ACC112 (cell line): ENCODE data around the gene ANKS1B.

ENCODE experiments used
- H2AFZ ChIP-seq: fragments of 200-600 bp; sonication (generic); one replicate; pipeline ENCODE4 v1.6.0; 2017; ENCODE audit warnings: antibody characterized with exemption, low read length; ENCODE audit not compliant: unreplicated experiment
- H3K27ac ChIP-seq: fragments of 200-600 bp; sonication (generic); 2 replicates; pipeline ENCODE4 v1.5.1; 2014; ENCODE audit warnings: low read depth, mild to moderate bottlenecking, antibody characterized with exemption, low read length, moderate library complexity
- H3K27me3 ChIP-seq: fragments of 200-600 bp; sonication (generic); 2 replicates; pipeline ENCODE4 v1.6.1; 2014; ENCODE audit warnings: mild to moderate bottlenecking, antibody characterized with exemption, low read length, moderate library complexity, mixed read lengths; ENCODE audit not compliant: insufficient read depth
- H3K36me3 ChIP-seq: fragments of 200-600 bp; sonication (generic); 2 replicates; pipeline ENCODE4 v1.6.1; 2016; ENCODE audit warnings: mild to moderate bottlenecking, antibody characterized with exemption, low read length, moderate library complexity, mixed read lengths; ENCODE audit not compliant: insufficient read depth
- H3K4me1 ChIP-seq: fragments of 200-600 bp; sonication (generic); one replicate; pipeline ENCODE4 v1.6.1; 2016; ENCODE audit warnings: low read length, mixed read lengths; ENCODE audit not compliant: insufficient read depth, unreplicated experiment, control insufficient read depth
- H3K4me3 ChIP-seq: fragments of 200-600 bp; sonication (generic); 2 replicates; pipeline ENCODE4 v1.5.1; 2014; ENCODE audit warnings: mild to moderate bottlenecking, low read depth, low read length
- H3K79me2 ChIP-seq: fragments of 200-600 bp; sonication (generic); one replicate; pipeline ENCODE4 v1.6.0; 2016; ENCODE audit warnings: low read length; ENCODE audit not compliant: control insufficient read depth, unreplicated experiment, insufficient read depth

Gene ANKS1B

GRCh38 chr12:99119943-99120342, 864.8 kb downstream of the ANKS1B start:
- H3K27ac ChIP-seq: no peak overlapping the region
- H2AFZ ChIP-seq: no peak overlapping the region
- no peaks in the 10 kb centered on the region for H3K27me3 ChIP-seq
- no peaks in the 10 kb centered on the region for H3K79me2 ChIP-seq
- no peak overlapping the region for H3K4me3 ChIP-seq
- no peaks in the 10 kb centered on the region for H3K36me3 ChIP-seq
- no peaks in the 10 kb centered on the region for H3K4me1 ChIP-seq

DNA sequence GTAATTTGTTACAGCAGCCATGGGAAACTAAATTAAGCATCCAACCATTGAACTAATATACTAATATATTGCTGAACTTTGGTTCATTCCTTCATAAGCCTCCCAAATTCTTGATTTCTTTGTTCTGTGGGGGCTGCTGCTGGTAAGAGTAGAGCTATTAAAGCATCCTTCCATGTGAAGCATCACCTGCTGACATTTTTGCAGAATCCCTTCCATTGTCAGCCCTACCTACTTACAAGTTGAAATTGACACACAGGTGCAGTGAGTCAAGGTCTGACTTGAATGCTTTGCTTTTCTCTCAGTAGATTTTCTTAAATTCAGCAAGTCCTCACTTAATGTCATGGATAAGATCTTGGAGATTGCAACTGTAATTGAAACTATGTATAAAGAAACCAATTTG, 865.3 kb downstream of the ANKS1B start:
- Histone ChIP-seq H3K27ac (no peak overlapping the region), H3K27me3 (no peaks in the 10 kb centered on the region), H3K4me3 (no peak overlapping the region), H3K4me1 (no peaks in the 10 kb centered on the region), H3K79me2 (no peaks in the 10 kb centered on the region), H2AFZ (no peak overlapping the region), H3K36me3 (no peaks in the 10 kb centered on the region)

- Histone ChIP-seq H3K79me2 (no peaks in the 10 kb centered on the region), H3K27me3 (no peaks in the 10 kb centered on the region), H3K36me3 (no peaks in the 10 kb centered on the region), H3K27ac (no peak overlapping the region), H3K4me1 (no peaks in the 10 kb centered on the region), H3K4me3 (no peak overlapping the region), H2AFZ (no peak overlapping the region)
These were observed 873.1 kb downstream of the ANKS1B start for GRCh38 chr12:99111600-99111999.

GRCh38 chr12:99110868-99111267, 873.9 kb downstream of the ANKS1B start:
- Histone ChIP-seq H3K27ac (no peak overlapping the region), H3K4me3 (no peak overlapping the region), H2AFZ (no peak overlapping the region)

DNA sequence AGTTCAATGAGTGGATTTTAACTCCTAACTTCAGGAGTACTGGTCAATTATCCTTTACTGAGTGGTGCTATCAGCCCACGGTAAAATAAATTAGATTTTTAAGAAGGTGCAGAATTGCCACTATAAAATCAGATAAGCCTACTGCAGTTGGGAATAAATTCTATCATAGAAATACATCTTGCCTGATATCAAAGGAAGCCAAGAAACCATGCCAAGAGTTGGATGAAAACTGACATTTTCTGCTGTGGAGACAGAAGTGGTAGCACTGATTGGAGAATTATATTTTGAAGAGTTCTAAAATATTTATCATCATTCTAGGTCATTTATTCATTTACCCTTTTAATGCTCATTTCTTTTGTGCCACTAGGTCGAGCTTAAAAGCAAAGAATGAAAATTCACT, 874.5 kb downstream of the ANKS1B start:
- Histone ChIP-seq H3K4me3 (no peak overlapping the region), H3K27me3 (no peaks in the 10 kb centered on the region), H2AFZ (no peak overlapping the region), H3K4me1 (no peaks in the 10 kb centered on the region), H3K36me3 (no peaks in the 10 kb centered on the region), H3K27ac (no peak overlapping the region), H3K79me2 (no peaks in the 10 kb centered on the region)

More at GRCh38 chr12:99110868-99111267, 873.9 kb downstream of the ANKS1B start:
- no peaks in the 10 kb centered on the region for H3K36me3 ChIP-seq
- no peaks in the 10 kb centered on the region for H3K79me2 ChIP-seq
- no peaks in the 10 kb centered on the region for H3K4me1 ChIP-seq
- H3K27me3 ChIP-seq: no peaks in the 10 kb centered on the region

- Histone ChIP-seq H3K79me2 (no peaks in the 10 kb centered on the region), H2AFZ (no peak overlapping the region), H3K27ac (no peak overlapping the region), H3K27me3 (no peaks in the 10 kb centered on the region), H3K36me3 (no peaks in the 10 kb centered on the region), H3K4me1 (no peaks in the 10 kb centered on the region), H3K4me3 (no peak overlapping the region)
These were observed 875.8 kb downstream of the ANKS1B start for GRCh38 chr12:99108924-99109323.

- H3K36me3 ChIP-seq: no peaks in the 10 kb centered on the region
- H3K79me2 ChIP-seq: no peaks in the 10 kb centered on the region
- no peak overlapping the region for H3K4me3 ChIP-seq
- H2AFZ ChIP-seq: no peak overlapping the region
- no peaks in the 10 kb centered on the region for H3K27me3 ChIP-seq
- H3K4me1 ChIP-seq: no peaks in the 10 kb centered on the region
- H3K27ac ChIP-seq: no peak overlapping the region
These were observed 885.0 kb downstream of the ANKS1B start for GRCh38 chr12:99099786-99100185.

DNA sequence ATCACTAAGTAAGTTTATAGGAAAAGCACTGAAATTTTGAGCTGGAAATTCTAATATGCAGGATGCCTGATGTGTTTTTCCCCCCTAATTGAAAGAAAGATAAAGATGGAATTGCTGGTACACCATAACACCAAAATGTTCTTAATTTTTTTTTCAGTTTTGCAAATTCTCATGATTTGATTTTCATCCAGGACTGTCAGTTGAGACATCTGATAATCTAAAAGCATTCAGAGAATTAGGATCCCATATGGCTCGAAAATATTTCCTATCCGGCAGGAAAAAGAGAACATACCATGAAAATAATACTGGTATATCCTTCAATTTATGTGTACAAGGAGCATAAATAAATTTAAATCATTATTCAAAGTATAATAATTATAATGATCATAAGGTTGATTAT, 887.6 kb downstream of the ANKS1B start:
- H3K27ac ChIP-seq: no peak overlapping the region
- H3K4me3 ChIP-seq: no peak overlapping the region
- H3K79me2 ChIP-seq: no peaks in the 10 kb centered on the region
- no peaks in the 10 kb centered on the region for H3K4me1 ChIP-seq
- H3K27me3 ChIP-seq: no peaks in the 10 kb centered on the region
- no peak overlapping the region for H2AFZ ChIP-seq
- H3K36me3 ChIP-seq: no peaks in the 10 kb centered on the region

DNA sequence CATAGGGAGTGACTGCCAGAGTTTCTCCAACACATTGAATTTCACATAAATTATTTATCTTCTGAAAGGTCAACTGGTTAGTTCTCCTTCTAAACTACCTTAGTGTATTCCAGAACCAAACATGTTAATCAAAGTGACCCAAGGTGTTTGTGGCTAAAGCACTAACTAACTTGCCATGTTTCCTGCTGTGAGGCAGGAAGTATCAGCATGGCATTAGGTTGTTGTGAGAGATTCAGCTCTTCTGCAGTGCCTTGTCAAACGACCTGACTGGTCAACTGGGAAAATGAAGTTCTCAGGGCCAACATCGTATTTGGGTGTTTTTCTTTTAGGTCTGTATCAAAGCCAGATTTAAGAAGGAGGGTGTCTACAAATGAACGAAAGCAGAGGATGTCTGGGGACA, 891.6 kb downstream of the ANKS1B start:
- H2AFZ ChIP-seq: no peak overlapping the region
- H3K27me3 ChIP-seq: no peaks in the 10 kb centered on the region
- no peaks in the 10 kb centered on the region for H3K4me1 ChIP-seq
- H3K79me2 ChIP-seq: no peaks in the 10 kb centered on the region
- no peak overlapping the region for H3K4me3 ChIP-seq
- no peak overlapping the region for H3K27ac ChIP-seq
- no peaks in the 10 kb centered on the region for H3K36me3 ChIP-seq

GRCh38 chr12:99092100-99092851, 892.5 kb downstream of the ANKS1B start:
- no peaks in the 10 kb centered on the region for H3K79me2 ChIP-seq
- H3K27ac ChIP-seq: no peak overlapping the region
- H3K4me1 ChIP-seq: no peaks in the 10 kb centered on the region
- no peaks in the 10 kb centered on the region for H3K36me3 ChIP-seq
- H3K27me3 ChIP-seq: no peaks in the 10 kb centered on the region
- H2AFZ ChIP-seq: no peak overlapping the region
- H3K4me3 ChIP-seq: no peak overlapping the region

DNA sequence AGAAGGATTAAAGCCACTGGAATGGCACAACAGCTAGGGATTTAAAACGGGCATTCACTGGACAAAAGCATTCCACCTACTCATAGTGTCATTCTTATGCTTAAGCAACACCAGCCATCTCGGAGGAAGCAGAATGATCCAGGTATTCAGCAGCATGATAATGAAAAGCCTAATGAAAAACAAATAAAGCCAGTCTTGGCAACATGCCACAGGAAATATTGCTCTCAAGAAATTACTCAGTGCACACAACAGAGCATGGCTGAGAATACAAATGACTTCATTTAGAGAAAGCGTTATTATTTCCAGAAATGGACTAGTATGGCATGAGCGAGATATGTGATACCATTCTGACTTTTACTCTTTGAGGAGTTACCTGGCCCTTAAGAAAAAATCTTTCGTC, 897.5 kb downstream of the ANKS1B start:
- Histone ChIP-seq H3K27me3 (no peaks in the 10 kb centered on the region), H3K36me3 (no peaks in the 10 kb centered on the region), H2AFZ (no peak overlapping the region), H3K4me3 (no peak overlapping the region), H3K79me2 (no peaks in the 10 kb centered on the region), H3K4me1 (no peaks in the 10 kb centered on the region), H3K27ac (no peak overlapping the region)
